Pons (tissue), 1 donor: ENCODE measurements around the gene OSMR.

Experiments used
- DNase-seq: peaks from one replicate; pipeline ENCODE4 v3.0.0-alpha.2; 2016; ENCODE audit warnings: low spot score

OSMR gene

DNA sequence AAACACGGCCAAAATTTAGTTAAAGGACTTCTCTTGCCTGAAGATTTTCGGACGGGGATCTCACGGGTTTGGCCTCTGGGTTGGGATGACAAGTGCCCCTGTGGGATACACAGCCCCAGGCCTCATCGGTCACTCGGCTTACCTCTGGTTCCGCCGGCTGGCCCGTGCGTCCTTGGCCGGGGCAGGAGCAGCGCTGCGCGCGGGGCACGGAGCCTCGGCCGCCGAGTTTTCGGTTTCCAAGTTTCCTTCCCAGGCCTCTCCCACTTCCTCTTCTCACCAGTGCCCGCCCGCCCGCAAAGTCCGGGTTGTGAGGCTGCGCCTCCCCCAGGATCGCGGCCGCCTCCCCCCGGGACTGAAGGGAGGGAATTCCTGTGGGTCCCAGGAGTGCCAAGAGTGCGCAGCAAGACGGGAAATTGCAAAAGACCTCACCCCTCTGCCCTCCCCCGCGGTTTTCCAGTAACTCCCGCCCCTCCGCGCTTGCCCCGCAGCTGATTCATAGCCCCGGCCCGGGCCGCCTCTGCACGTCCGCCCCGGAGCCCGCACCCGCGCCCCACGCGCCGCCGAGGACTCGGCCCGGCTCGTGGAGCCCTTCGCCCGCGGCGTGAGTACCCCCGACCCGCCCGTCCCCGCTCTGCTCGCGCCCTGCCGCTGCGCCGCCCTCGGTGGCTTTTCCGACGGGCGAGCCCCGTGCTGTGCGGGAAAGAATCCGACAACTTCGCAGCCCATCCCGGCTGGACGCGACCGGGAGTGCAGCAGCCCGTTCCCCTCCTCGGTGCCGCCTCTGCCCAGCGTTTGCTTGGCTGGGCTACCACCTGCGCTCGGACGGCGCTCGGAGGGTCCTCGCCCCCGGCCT lies at the start of gene OSMR:
Gene OSMR, plus strand, starts transcription at position 487 of the 853 bp plus-strand sequence. CDS start 23,033 bp downstream, outside the sequence.
- DNase-seq, result peak; percentile 15

DNA sequence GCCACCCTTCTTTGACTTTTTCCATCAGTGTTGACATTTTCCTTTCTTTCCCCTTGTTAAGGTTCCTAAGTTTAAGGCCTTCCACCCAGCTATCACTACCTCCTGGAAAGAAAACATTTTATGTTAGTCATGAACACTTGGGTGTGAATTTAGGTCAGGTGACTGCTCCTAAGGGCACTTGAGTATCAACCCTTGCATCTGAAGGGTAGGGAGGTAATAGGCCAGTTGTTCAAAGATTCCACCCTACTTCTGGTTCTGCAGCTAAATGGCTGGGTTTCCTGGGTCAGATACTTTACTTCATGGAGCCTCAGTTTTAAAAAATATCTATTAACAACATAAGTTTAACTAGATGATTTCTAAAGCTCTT lies 49.1 kb upstream of the OSMR start:
- no peak for DNase-seq

DNA sequence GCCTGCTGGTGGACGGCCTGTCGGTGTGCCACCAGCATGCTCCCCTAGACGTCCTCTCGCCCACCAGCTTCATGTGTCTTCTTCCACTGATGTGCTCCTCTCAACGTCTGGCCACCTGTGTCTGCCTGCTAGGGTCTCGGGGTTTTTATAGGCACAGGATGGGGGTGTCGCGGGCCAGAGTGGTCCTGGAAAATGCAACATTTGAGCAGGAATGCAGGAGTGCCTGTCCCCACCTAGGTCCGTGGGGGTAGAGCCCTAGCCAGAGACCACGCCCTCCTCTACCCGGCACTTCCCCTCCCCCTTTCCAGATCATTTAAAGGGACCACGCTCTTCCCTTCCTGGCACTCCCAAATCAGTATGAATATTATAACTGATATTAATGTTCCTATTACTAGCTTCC lies 48.0 kb upstream of the OSMR start:
- DNase-seq, result no peak

DNA sequence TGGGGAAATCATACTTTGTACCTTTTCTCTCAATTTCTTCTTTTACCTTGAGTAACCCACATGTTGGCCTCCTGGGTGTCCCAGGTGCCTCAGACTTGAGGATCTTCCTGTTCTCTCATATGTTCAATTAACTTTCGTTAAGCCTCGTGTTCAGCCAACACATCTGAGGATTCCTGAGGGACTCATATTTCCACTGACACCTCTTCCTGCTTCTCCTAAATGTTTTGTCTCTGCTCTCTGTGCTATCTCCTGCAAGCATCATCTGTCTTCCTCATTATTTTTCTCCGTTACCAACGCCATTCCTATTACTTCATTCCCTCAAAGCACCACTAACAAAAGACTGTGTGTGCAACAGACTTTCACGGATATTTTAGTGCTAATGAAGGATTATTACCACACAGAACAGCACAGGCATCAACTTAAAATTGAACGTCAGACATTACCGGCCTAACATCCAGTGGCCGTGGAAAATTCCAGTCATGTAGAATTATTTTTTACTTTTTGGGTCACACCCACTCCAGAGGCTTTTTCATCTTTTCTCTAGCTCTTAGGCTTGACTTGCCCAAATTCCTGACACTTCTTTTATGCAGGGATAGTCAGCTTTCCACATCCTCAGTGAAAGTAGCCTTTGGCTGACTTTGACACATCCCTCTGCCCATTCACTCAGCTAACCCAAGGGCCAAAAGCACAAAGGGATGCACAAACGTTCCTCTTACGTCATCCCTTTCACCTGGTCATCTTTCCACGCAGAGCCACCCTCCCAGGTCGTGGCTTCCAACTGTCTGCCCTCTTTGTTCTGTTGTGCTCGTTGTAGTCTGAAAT lies 46.0 kb upstream of the OSMR start:
- no peak for DNase-seq

DNA sequence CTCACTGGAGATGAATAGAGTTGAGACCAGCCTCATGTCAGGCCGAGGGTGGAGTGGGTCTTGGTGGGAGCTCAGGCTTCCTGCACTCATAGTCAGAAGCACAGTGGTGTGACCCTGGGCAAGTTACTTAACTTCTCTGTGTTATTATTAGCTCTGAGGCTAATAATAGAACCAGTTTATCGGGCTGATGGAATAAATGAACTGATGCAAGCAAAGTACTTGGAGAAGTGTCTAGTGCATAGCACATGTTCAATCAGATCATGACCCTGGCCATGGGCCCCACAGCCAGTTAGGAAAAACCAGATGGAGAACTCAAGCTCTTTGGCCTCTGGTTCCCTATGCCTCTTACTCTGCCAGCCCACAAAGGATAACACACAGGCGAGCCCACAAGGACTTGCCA lies 45.3 kb upstream of the OSMR start:
- DNase-seq, result no peak

DNA sequence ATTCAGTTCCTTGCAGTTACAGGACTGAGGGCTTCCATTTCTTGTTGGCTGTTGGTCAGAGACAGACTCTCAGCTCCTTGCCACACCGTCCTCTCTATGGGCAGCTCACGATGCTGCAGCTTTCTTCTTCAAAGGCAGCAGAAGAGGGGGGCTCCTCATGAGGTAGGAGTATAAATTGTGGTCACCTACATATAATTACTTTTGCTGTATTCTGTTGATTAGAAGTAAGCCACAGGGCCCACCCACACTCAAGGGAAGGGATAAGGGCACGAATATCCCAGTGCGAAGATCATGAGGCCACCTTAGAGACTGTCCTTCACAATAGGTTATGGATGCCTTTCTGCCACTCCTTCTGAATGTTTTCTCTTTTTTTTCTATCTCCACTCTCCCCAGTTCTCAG lies 43.7 kb upstream of the OSMR start:
- no peak for DNase-seq

DNA sequence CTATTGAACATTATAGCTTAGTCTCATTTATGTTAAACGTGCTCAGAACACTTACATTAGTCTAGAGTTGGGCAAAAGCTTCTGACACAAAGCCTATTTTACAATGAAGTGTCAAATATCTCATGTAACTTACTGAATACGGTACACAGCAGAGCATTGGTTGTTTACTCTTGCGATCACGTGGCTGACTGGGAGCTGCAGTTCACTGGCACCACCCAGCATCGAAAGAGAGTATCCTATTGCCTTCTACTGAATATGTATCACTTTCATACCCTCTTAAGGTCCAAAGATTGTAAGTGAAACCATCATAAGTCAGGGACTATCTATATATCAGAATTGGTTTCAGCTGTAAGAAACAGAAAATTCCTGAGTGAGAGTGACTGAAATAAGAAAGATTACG lies 42.6 kb upstream of the OSMR start:
- DNase-seq, result no peak

DNA sequence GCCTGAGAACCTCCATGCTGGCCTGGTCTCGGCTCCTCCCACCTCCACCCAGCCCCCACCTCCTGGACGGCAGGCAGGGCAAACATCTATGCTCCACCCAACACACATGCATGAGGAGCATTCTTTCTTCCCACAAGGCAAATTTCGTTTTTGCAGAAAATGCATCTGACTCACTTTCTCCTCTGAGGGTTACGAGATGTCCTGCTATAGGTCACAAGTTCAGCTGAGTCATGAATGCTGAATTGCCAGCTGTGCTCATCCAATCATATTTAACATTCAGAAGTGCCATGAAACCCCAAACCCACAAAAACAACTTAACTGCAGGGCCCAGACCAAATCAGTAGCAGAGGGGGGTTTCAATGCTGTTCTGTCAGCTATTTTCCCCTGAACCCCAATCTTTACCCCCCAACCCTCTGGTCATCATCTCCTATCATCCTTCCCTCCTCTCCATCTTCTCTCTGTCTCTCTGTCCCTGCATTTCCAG lies 39.0 kb upstream of the OSMR start:
- no peak for DNase-seq

DNA sequence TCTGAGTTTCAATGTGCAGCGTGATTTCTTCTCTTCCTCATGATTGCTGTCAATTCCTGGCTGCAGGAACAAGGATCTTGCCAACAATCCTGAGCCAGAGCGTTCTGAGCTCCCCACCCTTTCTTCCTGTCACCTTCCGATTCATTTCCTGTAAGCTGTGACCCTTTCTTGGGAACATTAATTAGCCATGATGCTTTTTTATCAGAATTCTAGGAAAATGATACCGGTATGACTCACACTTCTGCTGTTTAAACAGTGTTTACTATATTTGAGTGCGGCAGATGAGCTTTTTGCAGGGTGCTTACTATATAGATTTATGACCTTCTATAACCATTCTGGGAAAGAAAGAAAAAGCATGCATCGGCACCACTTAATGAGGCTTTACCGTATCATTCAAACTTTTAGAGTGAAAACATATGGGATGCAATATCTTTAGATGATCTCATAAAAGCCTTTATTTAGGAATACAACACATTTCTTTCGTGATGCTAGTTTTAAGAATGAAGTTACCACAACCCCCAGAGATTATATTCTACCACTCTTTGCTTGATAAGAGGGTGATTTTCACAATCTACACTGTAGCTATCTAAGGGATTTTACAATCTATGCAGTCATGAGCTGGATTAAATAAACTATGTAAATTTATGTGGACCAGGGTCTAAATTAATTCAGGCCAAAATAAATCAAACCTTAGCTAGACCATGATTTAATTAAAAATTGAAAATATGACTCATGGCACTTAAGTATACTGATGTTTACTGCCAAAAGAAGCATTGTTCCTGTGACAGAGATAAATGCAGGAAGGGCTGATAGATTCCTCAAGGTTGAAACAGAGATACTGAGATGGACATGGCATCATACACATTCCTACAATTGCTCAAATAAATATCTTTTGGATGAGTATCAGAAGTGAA lies 38.0 kb upstream of the OSMR start:
- DNase-seq, result no peak

DNA sequence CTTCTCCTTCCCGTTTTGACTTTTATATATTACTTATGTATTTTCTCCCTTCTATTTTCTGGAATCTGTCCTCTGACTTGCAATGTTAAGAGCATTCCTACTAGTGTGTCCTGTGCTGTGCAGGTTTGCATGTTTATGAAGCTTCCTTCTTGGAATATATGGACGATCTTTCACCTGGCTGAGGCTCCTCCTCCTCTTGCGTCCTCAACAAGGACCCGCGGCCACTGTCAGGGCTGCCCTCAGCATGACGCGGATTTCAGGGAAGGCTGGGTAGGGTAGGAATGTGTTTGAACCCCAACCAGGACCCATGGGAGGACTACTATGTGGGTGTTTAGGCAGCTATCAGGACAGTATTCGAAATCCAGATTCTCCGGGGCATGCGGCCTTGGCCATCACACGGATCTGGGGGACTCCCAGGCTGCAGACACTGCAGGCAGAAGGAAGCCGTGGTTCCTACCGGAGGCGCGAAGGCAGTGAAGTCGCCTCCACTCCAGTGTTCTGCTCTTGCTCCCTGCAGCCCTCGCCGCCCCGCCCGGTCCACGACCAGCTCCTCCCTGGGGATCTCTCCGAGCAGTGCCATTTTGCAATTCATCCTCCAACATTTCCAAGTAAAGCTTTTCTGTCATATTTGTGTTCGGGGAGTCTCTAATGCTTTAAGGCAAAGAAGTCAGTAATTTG lies 37.0 kb upstream of the OSMR start:
- DNase-seq, result no peak

DNA sequence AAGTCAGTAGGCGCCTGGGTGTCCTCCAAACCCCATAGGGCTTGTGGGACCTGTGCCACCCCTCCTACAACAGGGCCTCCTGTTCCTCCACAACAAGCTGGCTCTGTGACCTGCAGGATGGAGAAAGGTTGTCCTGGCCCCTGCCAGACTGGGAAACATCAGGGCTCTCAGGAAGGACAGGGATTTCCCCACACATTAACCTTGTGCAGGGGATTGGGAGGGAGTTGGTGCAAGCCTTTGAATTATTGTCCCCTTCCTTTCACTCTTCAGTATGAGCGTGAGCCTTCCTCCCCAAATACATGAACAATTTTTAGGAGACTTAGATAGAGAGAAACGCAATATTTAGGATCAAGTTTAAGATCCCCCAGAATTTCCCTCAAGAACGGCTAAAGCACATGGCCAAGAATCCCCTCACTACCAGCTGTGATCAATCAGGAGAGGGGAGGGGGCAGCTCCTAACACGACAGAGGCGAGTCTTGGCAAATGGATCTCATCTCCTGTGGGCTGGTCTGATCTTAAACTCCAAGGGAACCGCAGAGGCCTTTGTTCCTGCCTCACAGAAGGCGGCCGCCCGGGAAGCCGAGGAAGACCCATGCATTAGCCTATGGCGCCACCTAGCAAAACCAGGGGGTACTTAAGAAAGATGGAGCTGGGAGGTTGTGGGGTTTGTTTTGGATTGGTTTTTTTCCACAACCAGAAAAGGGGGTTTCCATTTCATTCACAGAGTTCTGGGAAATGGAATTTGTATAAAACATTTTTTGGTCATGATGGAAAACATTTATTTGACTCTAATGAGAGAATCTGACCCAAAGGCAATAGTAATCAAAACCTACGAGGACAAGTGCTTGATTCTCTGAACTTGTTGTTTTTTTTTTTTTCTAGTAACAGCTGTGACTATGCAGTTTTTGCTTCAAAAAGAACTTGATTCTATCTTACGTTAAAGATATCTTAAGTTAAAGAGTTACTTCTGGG lies 36.1 kb upstream of the OSMR start:
- DNase-seq, result peak; percentile 87

DNA sequence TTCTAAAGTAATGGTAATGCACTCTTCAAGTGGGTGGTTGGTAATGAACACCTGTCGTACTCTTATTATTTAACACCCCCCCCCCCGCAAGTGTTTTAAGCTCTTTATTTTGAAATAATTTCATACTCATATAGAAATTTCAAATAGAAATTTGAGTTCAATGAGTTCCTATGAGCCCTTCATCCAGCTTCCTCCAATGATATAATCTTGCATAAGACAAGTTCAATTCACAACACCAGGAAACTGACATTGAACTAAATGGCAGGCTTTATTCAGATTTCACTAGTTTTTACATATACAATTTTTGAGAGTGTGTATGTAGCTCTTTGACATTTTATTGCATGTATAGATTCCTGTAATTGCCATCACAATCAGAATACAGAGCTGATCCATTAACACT lies 30.9 kb upstream of the OSMR start:
- no peak for DNase-seq

DNA sequence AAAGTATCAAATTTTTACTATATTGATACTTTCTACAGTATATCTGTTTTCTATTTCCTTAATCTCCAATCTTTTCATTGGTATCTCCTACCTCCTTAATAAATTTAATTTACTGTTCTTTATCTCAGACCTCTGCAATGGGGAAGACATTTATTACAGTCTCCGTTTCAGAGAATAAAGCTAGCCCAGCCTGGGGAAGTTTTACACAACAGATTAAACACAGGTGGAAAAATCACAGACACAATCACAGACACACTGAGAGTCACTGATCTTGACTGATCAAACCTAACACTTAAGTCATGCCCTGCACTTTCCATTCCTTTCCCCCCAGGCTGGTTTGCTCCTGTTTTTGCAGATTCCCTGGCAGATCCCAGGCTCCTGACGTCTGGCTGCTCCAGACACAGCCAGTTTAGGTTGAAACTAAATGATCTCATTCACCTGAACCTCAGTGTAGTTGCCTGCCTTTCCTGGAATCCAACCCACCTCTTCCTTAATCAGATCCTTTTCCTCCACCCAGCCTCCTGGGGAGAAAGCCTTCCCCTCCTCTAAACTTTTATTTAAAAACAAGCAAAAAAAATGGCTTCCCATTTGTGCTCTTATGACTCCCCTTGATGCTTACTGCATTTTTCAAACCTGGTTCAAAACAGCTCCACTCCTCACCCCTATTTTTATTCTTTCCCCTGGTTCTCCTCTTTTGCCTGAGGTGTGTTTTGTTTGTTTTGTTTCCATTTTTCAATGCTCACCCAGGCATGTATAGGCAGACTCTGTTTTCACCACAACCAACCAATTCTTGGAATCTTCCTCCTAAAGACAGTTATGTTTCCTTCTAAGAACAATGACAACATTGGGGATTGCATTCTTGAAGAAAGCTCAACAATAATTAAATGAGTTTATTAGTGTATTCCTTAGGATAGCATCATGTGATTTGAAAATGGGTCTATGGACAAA lies 29.5 kb upstream of the OSMR start:
- DNase-seq, result no peak

DNA sequence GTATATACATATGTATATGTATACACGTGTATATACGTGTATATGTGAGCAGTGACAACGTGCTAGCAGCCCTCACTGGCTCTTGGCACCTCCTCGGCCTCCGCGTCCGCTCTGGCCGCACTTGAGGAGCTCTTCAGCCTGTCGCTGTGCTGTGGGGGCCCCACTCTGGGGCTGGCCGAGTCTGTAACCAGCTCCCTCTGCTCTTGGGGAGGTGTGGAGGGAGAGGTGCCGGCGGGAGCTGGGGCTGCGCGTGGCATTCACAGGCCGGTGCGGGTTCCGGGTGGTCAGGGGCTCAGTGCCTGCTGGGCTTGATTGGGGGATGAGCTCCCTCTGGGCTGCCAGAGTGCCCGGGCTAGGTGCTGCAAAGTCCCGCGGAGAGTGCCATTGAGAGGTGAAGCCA lies 24.1 kb upstream of the OSMR start:
- no peak for DNase-seq

DNA sequence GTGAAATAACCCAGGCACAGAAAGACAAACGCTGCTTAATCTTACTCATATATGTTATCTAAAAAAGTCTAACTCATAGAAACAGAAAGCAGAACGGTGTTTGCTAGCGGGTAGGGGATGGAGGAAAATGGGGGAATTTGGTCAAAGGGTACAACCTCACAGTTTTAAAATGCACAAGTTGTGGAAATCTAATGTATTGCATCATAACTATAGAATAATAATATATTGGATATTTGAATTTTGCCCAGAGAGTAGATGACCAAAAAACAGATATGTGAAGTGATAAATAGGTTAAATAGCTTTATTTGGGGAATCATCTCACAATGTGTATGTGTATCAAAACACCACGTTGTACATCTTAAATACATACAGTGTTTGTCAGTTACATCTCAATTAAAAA lies 22.3 kb upstream of the OSMR start:
- no peak for DNase-seq

DNA sequence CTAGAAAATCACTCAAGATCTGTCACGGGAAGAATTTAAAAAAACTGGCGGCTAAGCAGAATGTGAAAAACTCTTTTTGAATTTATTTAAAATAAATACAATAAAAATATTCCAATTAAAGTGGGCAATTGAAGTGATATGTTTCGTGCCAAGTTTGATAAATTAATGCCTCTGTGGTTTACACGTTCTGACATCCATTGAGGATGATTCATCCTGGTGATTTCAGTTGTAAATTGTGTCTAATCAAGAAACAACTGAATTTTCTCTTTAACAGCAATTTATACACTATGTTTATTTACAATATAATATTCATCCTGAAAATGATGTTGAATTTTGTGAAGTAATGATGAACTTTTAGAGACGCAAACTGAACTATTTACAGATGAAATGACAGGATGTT lies 21.0 kb upstream of the OSMR start:
- no peak for DNase-seq

DNA sequence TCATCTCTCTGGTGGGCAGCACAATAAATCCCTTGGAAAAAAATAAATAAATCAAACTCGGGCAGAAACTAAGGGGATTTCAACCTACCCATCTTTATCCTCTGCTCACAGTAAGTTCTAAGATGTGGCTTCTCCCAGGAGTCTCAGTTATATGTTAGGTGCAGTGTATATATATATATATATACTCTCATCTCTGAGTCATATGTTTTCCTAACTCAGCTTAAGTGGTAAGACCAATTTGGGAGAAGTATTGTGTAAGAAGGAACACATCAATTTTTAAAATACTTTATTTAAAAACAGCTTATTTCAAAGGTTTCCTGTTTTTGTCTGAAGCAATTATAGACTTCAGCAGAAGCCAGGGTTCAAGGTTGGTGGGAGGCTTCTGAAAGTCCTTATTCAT lies 20.3 kb upstream of the OSMR start:
- DNase-seq, result no peak

DNA sequence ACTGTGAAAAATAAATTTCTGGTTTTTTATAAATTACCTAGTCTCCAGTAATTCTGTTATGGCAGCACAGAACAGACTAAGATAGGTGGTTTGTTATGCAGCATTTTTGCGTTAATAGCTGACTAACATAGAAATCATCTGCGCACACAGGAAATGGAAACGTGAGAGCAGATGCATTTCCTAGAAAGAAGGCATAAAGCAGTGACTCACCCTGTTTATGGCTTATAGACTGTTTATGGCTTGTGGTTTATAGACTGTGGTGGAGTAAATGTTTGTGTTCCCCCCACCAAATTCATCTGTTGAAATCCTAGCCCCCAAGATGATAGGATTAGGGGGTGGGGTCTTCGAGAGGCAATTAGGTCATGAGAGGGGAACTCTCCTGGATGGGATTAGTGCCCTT lies 18.3 kb upstream of the OSMR start:
- no peak for DNase-seq

DNA sequence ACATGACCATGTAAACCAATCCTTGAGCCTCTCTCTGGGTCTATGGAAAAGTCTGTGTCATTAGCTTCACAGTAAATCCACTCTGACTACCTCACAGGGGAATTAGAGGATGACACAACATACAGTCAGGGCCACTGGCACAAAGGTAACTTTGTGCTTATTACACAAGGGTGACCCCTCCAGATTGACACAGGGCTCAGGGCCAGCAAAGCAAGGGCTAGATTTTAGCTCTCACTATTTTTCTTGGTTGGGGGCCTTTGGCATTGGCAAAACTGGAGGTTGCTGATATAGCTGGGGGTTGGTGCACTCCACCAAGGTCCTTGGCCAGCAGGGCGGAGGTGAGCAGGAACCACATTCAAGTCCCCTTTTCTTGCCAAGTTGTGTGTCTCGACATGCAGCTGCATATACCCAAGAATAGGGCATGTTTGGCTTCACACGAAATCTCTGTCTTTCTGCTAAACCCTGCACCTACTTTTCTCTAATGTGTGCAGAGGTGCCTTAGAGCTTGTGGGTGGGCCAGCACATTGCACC lies 15.2 kb upstream of the OSMR start:
- DNase-seq, result no peak
